UCSD-AML1 (cell line): ENCODE measurements around the gene HTRA3.
A peak's percentile ranks its signal among the peaks of the same experiment; 100 is the strongest.

Source experiments
- DNase-seq: peaks from one replicate; lab custom pipeline; 2025; ENCODE audit not compliant: unreplicated experiment; lab: John Stamatoyannopoulos, UW

The HTRA3 gene

DNA sequence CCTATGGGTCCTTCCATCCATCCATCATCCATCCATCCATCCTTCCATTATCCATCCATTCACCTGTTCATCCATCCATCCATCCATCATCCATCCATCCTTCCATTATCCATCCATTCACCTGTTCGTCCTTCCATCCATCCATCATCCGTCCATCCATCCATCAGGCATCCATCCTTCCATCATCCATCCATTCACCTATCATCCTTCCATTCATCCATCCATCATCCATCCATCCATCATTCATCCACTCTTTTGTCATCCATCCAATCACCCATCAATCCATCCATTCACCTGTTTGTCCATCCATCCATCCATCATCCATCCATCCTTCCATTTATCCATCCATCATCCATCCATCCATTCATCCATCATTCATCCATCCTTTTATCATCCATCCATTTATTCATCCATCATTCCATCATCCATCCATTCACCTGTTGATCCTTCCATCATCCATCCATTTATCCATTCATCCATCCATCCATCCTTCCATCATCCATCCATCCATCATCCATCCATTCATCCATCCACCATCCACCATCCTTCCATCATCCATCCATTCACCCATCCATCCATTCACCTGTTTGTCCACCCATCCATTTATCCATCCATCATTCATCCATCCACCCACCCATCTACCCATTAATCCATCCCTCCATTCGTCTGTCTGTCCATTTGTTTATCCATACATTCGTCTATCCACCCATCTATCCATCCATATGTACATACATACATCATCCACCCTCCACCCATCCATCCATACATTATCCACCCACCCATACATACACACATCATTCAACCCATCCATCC is 35.7 kb upstream of the HTRA3 start:
- no peak for DNase-seq

DNA sequence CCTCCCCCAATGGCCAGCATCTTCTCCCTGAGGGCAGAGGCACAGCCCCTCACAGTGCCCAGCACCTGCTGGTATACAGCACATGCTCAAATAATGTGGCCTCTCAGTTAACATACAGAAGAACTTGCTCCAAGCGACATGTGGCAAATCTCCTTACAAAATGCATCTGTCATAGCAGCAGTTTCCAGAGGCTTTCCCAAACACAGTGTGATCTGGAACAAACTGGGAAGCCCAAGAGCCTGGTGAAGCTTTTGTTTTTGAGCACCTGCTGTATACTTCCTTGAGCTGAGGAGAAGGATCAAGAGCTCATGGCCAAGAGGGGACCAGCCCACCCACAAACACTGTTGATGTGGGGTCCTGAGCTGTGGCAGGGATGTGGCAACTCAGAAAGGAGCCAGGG is 34.8 kb upstream of the HTRA3 start:
- DNase-seq = no peak

DNA sequence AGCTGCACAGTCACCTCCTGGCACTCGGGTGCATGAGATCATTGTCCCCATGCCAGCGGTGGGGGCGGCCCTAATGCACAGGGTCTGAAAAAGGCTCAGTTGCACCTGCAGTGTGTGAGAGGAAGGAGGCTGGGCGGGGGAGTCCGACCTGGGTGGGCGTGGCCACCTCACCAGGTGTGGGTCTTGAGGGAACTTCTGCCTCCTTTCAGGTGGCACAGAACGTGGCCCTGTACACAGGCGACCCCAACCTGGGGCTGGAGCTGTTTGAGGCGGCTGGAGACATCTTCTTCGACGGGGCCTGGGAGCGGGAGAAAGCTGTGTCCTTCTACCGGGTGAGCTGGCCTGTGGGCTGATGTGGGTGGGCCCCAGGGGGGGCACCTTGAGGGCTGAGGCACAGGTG is 34.3 kb upstream of the HTRA3 start:
- DNase-seq = no peak

DNA sequence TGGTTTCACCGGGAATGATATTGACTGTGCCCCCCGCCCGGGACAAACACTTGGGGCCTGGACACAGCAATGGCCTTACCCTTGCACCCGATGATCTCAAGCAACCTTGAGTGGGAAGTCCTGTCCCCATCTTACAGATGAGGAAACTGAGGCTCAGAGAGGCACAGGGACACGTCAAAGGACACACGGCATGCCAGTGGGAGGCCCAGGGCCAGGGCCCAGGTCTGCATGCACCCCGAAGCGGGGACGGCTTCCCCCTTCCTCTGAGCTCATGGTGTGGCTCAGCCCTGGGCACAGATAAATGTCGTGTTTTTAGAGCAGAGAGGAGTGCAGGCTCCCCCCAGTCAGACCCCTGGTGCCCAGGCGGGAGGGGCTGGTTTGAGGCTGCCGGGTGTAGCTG is 33.9 kb upstream of the HTRA3 start:
- no peak for DNase-seq

DNA sequence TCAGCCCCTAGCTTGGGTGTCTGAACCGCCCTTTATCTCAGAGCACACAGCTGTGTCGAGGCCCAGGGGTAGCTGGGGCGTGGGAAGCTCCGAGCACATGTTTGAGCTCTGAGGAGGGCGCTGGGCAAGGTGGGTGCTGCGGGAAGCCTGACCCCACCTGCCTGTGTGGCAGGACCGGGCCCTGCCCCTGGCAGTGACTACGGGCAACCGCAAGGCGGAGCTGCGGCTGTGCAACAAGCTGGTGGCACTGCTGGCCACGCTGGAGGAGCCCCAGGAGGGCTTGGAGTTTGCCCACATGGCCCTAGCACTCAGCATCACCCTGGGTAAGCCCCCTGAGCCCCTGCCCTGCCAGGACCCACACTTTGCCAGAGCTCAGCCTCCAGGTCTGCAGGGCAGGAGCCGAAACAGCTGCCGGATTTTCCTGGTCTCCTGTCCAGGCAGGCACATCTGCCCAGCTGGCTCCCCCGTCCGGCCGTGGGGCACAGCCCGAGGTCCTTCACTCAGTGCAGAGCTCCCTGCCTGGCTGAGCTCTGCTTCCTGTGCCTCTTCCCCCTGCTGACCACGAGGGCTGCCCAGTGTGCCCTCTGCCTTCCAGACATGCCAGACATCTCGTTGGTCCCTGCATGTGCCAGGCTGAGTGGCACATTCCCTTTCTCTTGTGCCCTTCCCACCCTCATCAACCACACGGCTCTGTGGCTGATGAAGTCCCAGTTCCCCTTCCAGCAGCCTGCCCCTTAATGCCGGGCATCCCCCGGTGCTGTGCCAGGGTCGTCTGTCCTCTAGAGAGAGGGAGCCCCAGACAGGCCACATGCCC is 33.2 kb upstream of the HTRA3 start:
- DNase-seq = no peak

DNA sequence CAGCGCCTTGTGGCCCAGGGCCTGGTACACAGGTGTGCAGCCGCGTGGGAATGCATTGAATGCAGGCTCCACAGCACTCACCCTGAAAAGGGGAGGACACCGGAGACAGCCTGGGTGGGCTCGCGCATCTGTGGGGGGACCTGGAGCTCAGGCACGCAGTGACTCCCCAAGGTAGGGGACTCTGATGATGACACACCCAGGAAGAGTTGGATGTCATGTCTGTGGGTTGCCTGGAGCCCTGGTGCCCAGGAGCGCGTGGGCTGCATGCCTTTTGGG is 32.7 kb upstream of the HTRA3 start:
- no peak for DNase-seq

DNA sequence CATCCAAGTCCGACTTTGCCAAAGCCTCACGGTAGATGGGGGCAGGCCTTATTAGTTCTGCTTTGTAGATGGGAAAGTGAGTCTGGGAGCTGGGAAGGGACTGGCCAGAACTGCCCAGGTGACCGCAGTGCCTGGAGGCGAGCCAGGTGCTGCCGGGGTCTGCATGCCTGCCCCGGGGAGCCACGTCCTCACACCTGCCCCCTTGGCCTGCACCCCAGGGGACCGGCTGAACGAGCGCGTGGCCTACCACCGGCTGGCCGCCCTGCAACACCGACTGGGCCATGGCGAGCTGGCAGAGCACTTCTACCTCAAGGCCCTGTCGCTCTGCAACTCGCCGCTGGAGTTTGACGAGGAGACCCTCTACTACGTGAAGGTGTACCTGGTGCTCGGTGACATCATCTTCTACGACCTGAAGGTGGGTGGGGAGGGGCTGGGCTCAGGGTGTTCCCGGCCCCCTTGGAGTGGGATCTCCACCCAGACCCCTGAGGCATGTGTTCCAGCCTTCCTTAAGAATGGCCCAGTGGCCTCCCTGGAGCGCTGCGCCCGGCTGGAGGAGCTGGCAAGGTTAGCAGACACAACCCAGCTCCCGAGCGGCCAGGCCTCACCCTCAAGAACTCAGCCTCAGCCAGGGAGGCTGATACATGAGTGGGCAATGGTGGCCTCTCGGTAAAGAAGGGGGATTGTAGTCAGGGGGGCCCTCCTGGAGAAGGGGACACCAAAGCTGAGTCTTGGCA is 32.1 kb upstream of the HTRA3 start:
- DNase-seq = no peak

DNA sequence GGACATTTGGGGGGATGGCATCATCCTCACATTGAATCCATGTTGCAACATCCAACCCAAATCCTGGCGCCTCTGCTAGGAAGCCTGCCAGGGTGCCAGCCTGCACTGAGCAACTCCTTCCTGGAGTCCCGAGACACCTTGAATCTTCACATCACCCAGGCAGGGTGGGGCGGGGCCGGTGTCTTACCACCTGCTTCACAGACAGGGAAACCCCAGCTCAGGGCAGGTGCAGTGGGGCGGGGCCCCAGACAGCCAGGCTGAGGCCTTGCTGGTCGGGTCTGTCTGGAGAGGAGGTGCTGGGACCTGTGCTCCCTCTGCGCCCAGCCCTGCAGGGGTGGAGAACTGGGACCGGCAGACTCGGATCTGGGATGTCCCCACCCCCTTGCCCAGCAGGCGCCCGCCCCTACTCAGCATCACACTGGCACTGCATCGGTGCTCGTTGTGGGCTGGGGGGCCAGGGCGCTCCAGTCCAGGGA is 31.5 kb upstream of the HTRA3 start:
- DNase-seq = no peak

DNA sequence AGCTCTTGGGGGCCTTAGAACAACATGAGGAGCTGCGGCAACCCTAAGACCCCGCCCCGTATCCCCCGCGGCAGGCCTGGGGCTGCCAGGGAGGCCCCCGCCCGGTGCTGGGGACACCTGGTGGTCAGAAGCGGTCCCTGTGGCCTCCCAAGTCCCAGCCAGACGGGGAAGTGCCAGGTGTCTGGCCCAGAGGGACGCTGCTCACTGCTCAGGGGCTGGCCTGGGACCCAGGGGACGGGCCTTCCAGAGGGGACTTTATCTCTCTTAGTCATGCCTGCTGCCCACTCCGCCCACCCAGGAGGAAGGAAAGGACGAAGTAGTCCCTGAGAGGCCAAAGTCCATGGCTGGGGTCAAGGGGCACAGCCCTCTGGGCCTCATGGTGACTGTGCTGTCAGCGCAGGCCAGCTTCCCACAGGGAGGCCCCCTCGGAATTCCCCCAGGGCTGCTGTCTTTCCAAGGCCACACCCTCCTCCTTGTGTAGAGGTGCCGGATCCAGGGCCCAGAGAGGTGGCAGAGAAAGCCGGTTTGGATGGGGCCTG is 31.0 kb upstream of the HTRA3 start:
- no peak for DNase-seq

DNA sequence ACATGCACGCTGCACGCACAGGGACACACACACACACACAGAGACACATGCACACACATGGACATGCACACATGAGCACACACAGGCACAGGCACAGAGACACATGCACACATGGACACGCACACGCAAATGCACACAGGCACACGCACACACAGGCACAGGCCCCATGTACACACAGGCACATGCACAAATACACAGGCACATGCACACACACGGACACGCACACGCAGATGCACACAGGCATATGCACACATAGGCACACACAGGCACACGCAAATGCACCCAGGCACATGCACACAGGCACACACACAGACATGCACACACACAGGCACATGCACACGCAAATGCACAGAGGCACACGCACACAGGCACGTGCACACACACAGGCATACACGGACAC is 30.3 kb upstream of the HTRA3 start:
- no peak for DNase-seq

DNA sequence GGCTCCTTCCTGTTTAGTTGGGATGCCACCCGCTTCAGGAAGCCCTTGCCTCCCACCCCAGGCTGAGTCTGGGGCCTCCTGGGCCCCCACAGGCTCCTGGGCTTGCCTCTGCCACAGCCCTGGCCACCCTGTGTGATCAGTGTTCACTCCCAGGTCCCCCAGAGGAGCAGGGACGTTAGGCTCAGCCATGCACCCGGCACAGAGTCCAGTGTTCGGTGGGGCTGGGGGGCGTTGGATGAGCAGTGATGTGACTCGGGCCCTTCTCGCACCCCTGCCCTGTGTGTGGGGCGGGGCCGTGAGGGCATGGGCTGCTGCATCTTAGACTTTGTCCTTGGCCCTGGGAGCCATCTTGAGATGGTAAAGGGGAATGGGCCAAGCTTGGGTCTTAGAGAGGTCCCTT is 29.9 kb upstream of the HTRA3 start:
- DNase-seq = no peak

DNA sequence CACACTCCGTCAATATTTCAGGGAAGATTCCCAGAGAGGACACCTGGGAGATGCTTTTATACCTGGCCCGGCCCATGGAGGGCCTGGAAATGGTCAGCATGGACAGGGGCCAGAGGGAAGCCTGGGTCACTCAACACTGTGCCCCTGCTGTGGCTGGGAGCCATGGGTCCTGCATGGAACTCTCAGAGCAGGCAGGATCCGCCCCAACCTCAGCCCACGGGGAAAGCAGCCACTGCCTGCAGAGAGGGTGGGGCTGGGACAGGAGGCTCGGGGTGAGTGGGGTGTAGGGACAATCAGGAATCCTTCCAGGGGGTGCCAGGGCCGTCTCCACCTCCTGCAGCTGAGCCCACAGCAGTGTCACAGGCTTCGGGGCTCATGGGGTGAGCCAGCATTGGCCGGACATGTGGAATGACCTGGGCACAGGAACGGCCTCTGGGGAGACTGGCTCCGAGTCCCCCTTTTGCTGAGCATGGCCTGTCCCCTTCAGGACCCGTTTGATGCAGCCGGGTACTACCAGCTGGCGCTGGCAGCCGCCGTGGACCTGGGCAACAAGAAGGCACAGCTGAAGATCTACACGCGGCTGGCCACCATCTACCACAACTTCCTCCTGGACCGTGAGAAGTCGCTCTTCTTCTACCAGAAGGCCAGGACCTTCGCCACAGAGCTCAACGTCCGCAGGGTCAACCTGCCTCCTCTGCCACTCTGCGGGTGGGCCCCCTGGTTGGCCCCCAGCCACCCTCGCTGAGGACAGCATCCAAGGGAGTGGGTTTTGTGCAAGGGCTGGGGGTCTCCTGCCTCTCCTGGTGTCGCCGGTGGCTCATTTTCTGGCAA is 29.1 kb upstream of the HTRA3 start:
- DNase-seq = no peak

DNA sequence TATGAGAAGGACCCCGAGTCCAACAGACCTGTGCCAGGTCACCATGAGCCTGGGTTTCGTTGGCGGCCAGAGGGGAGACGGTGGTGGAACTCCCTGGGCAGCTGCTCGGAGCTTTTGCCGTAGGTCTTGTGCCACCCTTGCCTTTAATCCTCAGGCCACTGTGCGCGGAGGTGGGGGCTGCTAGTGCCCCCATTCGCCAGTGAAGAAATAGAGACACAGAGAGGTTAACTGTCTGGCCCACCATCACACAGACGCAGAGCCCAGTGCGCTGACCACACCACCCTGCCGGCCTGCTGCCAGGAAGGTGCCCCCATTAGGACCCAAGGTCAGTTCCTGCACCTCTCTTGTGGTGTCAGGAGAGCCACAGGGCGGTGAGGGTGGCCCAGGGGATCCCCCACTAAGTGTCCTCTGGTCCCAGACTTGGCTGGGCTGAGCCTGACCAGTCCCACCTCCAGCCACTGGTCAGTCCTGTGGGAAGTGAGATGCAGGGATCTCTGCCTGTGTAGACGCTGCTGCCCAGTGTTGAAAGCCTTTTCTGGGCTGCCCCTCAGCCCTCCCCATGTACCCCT is 28.3 kb upstream of the HTRA3 start:
- no peak for DNase-seq

DNA sequence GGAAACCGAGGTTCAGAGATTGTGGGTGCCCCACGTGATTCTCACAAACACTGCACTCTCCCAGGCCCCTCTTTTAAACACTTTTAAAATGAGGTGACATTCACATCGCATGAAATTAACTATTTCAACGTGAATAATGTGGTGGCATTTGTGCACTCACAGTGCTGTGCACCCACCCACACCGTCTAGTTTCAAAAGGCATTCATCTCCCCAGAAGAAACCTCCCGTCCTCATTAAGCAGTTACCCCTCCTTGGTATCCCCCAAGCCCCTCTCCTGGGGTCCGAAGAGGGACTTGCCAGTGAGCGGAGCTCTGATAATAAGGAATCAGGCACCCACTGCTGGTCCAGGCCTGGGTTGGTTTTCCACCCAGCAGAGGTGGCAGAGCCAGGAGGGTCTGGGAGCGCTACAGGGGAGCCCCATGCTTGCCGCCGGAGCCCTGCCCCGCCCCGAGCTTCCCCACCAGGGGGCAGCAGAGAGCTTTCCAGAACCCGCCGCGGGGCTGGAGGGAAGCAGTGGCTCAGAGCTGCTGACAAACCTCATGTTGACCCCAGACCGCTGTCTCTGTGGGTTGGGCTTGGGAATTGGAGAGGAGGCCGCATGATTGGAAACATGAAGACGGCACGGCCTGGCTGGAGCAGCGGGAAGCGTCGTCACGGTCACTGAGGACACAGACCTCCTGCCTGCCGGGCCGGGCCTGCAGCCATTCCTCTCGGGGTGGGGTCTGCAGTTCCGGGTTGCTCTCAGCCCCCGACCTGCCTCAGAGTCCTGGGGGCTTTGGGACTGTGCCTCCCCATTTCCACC is 27.5 kb upstream of the HTRA3 start:
- DNase-seq = peak; percentile 81

DNA sequence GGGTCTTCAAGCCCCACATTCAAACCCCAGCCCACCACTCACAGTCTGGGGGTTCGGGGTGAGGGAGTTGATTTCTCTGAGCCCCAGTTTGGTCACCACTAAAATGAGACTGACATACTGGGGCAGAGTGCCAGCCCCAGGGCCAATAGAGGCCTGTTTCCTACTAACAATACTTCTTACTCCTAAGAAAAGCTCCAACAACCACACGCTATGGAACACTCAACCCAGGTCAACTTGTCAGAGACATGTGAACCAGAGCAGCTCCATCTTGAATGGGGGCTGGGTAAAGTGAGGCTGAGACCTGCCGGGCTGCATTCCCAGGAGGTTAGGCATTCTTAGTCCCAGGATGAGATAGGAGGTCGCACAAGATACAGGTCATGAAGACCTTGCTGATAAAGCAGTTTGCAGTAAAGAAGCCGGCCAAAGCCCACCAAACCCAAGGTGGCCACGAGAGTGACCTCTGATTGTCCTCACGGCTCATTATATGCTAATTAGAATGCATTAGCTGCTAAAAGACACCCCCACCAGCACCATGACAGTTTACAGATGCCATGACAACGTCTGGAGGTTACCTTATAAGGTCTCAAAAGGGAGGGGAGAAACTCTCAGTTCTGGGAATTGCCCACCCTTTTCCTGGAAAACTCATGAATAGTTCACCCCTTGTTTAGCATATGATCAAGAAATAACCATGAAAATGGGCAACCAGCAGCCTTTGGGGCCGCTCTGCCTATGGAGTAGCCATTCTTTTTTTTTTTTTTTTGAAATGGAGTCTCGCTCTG is 26.6 kb upstream of the HTRA3 start:
- no peak for DNase-seq

DNA sequence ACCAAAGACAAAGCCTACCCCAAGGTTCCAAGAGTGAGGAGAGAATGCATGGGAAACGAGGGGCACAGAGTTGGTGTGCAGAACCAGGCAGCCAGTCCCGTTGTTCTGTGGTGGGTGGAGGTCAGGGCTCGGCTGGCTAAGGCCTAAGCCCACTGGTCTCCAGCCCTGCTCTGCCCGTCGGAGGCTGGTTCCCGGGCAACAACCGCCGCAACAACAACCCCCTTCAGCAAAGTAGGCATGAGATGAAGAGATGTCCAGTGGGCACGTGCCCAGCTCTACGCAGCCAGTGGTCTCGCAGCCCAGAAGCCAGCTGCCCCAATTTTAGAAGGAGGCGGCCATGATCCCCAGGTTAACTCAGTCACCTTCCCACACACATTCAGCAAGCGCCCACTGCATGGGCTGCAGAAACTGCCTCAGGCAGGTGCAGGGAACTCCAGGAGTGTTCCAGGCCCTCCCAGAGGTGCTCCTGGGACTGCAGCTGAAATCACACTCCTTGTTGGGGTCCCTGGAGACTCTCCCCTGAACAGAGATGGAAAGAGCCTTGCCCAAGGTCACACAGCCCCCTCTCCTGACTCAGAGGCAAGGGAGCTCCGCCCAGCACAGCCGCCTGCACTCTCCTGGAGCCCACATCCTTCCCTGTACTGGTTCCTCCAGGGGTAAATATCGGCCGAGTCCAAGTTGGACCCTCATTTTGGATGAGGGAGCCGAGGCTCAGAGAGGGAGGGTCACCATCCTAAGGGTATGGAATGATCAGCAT is 25.4 kb upstream of the HTRA3 start:
- no peak for DNase-seq

DNA sequence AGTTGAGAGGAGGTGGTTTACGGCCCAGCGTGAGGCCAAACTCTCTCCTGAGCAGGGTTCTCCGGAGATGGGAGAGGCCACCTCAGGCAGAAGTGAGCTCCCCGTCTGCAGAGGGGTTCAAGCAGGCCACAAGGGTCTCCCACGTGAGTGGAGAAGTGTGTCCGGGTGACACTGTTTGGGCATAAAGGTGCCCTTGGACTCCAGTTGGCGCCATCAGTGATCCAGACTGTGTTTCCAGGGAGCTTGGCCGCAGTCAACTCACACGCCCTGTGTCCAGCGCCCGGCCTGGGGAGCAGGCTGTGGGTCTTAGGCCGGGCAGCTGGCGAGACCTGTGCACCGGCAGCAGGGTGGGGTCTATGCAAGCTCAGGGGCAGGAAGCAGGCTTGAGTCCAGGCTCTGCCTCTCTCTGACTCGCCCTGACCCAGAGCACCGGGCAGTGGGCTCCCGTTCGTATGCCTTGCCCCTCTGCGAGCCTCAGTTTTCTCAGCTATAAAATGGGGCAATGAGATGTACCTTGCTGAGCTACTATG is 24.6 kb upstream of the HTRA3 start:
- DNase-seq = no peak
